Spleen (tissue), 11 donors: Measurements from ENCODE around the gene KAT6B. TPM values are rescaled to one million over a fixed set of nuclear protein-coding genes. Genes with fewer than 3 reads are reported as not detected.

Experiments used
- DNase-seq: peaks from one replicate; pipeline ENCODE4 v3.0.0-alpha.2; 2020
- H3K27ac ChIP-seq, 8 donors: fragments of 200-600 bp; sonication (generic) in 7 of 8; 1 replicate in 4 of 8; 2 replicates in 4 of 8; pipeline versions ENCODE4 v1.5.0 to v1.8.0; 2016 to 2021; ENCODE audit warnings: inconsistent platforms in 4 of 8, mild to moderate bottlenecking in 4 of 8, moderate library complexity in 1 of 8
- H3K27me3 ChIP-seq, 7 donors: fragments of 200-600 bp; sonication (generic) in 6 of 7; replicated peaks in 1 of 7; 1 replicate in 4 of 7; 2 replicates in 3 of 7; pipeline versions ENCODE4 v1.5.0 to v1.8.0; 2016 to 2021; ENCODE audit warnings: inconsistent platforms in 3 of 7, mild to moderate bottlenecking in 1 of 7
- H3K36me3 ChIP-seq, 6 donors: fragments of 200-600 bp; sonication (generic) in 5 of 6; 1 replicate in 4 of 6; 2 replicates in 2 of 6; pipeline versions ENCODE4 v1.5.0 to v1.8.0; 2016 to 2021; ENCODE audit warnings: inconsistent platforms in 2 of 6
- H3K4me1 ChIP-seq, 6 donors: fragments of 200-600 bp; sonication (generic) in 5 of 6; 1 replicate in 3 of 6; 2 replicates in 3 of 6; pipeline versions ENCODE4 v1.5.0 to v1.8.0; 2016 to 2021; ENCODE audit warnings: inconsistent platforms in 3 of 6
- H3K4me3 ChIP-seq, 8 donors: fragments of 200-600 bp; sonication (generic) in 7 of 8; 1 replicate in 4 of 8; 2 replicates in 4 of 8; pipeline versions ENCODE4 v1.5.0 to v1.8.0; 2016 to 2021; ENCODE audit warnings: inconsistent platforms in 4 of 8, mild to moderate bottlenecking in 4 of 8, moderate library complexity in 2 of 8
- H3K9me3 ChIP-seq, 8 donors: fragments of 200-600 bp; sonication (generic) in 7 of 8; 1 replicate in 4 of 8; 2 replicates in 4 of 8; pipeline versions ENCODE4 v1.5.0 to v1.8.0; 2016 to 2021; ENCODE audit warnings: inconsistent platforms in 4 of 8
- POLR2A ChIP-seq, 3 donors: fragments of 450-650 bp; IDR thresholded peaks; one replicate each; pipeline ENCODE4 v1.5.1; 2017; ENCODE audit warnings: antibody characterized with exemption in 3 of 3, mild to moderate bottlenecking in 1 of 3
- POLR2AphosphoS5 ChIP-seq, 3 donors: sonication (generic); formaldehyde crosslinking; IDR thresholded peaks; one replicate each; pipeline ENCODE4 v1.5.1; 2017; ENCODE audit warnings: antibody characterized with exemption in 3 of 3
- WGBS, 5 donors: extraction: QIAGEN DNeasy Blood & Tissue Kit in 3 of 5; methylation state at CpG; one replicate each; pipeline versions ENCODE4 v1.1.5 to v1.1.7; 2013 to 2018; 5-methylcytosine and 5-hydroxymethylcytosine counted together
- intact Hi-C: fragments of 100-400 bp; cut with DNase I; formaldehyde crosslinking; loops from one replicate; pipeline ENCODE4 v1.15.0; 2023; ENCODE audit warnings: low total_unique reads
- polyA plus RNA-seq, 3 donors: library from polyadenylated mRNA; stranded (reverse); fragments of 200-250 nt; gene quantifications; one replicate each; pipeline ENCODE4 v1.2.1, GENCODE V29; 2013
- total RNA-seq, 7 donors: library from RNA; depleted of rRNA in 3 of 7; stranded (reverse); fragments of >200 nt in 3 of 7; fragmentation: NEBNext Ultra II Directional in 4 of 7; extraction: Animal tissue kit (Norgen Biotek cat#: 25700) in 4 of 7; gene quantifications; one replicate each; pipeline versions ENCODE4 v1.1.0 to v1.2.1, GENCODE V29; 2016 to 2021
- TF ChIP-seq, protein P1 (sequence below), 11 experiments: fragments of 200-600 bp in 7 of 11; fragments of 450-650 bp in 4 of 11; sonication (generic) in 4 of 11; IDR thresholded peaks in 8 of 11; conservative IDR thresholded peaks in 3 of 11; 1 replicate in 7 of 11; 2 replicates in 4 of 11; pipeline versions ENCODE4 v1.4.0 to v1.8.0; 2016 to 2021; ENCODE audit warnings: antibody characterized with exemption in 11 of 11, inconsistent platforms in 4 of 11, mild to moderate bottlenecking in 1 of 11
- donor health status: healthy with polysubstance abuse.
- donor health status: DM: no; HTN: no; CAD: no; lungs with moderate emphysema.
- donor health status: DM: no; HTN: no; CAD: no.
- donor health status: Bipolar disorder and iron deficiency.
- donor health status: healthy.
- donor health status: DM: no; HTN: no; CAD: no.
- donor health status: DM: yes; HTN: yes; CAD: no.

Gene KAT6B
- total and polyA plus RNA-seq, 10 donors = 2.9 to 61.0 (median 46.0) TPM

DNA sequence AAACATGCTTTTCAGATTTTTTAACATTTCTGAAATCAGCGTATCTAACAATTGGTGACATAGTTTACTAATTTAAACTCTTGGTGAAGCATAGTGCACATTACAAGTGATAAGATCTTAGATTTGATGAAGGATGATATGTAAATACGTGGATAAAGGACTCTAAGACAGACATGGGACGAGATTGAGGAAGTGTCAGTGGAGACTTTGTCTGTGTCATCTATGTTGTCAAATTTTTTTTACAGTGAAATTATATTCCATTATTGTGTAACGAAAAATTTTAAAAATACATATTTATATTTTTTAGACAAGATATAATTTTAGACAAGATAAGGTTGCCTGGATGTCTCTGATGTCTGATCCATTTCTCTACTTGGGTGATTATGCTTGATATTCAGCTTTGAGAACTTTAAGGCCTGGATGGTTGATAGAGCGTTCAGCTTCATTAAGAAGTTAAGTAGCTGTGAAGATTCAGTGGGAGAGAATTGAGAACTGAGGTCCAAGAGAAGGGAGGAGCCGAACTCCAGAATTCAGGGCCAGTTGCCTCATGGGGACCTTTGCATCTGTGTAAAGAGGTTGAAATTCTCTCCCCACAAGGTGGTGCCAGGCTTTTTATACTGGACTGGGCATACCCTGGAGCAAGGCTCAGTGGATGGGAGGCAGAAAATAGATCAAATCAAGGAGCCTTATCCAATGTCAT lies 62.7 kb downstream of the KAT6B start:
- peaks cover 0 to 61% (median 8%) of the 10 kb centered on the region in 6 donors for H3K4me1 ChIP-seq

DNA sequence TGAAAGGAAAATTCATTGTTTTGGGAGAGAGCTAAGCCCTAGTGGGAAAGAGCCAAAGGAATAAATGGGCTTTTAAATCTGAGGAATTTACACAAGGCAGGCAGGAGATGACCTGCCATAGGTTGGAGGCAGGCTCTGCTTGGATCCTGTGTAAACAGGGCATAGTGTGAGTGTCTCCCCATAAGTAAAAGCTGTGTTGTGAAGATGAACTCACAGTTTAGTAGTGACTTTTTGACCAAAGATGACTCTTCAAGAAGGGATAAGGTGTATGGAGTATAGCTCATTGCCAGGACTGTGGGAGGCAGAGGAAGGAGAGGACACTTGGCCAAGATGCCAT lies 63.2 kb downstream of the KAT6B start:
- H3K4me3 ChIP-seq = no peak overlapping the region
- TF ChIP-seq, protein P1, sequence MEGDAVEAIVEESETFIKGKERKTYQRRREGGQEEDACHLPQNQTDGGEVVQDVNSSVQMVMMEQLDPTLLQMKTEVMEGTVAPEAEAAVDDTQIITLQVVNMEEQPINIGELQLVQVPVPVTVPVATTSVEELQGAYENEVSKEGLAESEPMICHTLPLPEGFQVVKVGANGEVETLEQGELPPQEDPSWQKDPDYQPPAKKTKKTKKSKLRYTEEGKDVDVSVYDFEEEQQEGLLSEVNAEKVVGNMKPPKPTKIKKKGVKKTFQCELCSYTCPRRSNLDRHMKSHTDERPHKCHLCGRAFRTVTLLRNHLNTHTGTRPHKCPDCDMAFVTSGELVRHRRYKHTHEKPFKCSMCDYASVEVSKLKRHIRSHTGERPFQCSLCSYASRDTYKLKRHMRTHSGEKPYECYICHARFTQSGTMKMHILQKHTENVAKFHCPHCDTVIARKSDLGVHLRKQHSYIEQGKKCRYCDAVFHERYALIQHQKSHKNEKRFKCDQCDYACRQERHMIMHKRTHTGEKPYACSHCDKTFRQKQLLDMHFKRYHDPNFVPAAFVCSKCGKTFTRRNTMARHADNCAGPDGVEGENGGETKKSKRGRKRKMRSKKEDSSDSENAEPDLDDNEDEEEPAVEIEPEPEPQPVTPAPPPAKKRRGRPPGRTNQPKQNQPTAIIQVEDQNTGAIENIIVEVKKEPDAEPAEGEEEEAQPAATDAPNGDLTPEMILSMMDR (IDR thresholded peaks at IDR 0.05 in 8 of 11, conservative IDR thresholded peaks at IDR 0.05 in 3 of 11) = no peak
- no peak for TF ChIP-seq POLR2AphosphoS5 (IDR thresholded peaks at IDR 0.05)
- TF ChIP-seq POLR2A (IDR thresholded peaks at IDR 0.05) = no peak
- H3K9me3 ChIP-seq = no peaks in the 10 kb centered on the region
- H3K4me1 ChIP-seq = peaks cover 0 to 61% (median 8%) of the 10 kb centered on the region in 6 donors
- no peaks in the 10 kb centered on the region for H3K27me3 ChIP-seq
- intact Hi-C loops = no loop called here
- H3K36me3 ChIP-seq = no peaks in the 10 kb centered on the region
- DNase-seq = no peak
- H3K27ac ChIP-seq = no peak overlapping the region

More for the DNA sequence above, 62.7 kb downstream of the KAT6B start:
- Histone ChIP-seq H3K27me3 (no peaks in the 10 kb centered on the region), H3K27ac (no peak overlapping the region), H3K4me3 (no peak overlapping the region), H3K9me3 (no peaks in the 10 kb centered on the region), H3K36me3 (no peaks in the 10 kb centered on the region)
- intact Hi-C loops = no loop called here
- TF ChIP-seq POLR2AphosphoS5 (IDR thresholded peaks at IDR 0.05) = no peak
- DNase-seq = no peak
- 66 to 79% (median 71%) methylated on average over 6 of the region's 6 CpGs for WGBS, 5 donors

DNA sequence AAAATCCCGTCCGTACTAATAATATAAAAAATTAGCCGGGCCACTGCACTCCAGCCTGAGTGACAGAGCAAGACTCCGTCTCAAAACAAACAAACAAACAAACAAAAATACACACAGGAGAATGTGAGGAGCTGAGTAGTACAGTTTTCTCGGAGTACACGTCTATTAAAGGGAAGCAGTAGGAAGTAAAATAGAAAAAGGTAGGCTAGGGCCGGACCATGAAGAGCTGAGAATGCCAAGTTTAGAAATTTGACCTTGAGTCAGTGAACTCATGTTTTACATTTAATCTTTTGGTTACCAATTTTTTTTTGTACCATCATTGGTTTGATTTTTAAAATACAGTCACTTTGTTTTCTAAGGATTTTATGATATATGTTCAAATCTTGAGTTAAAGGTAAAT lies 64.1 kb downstream of the KAT6B start:
- Histone ChIP-seq H3K36me3 (no peaks in the 10 kb centered on the region), H3K4me1 (peaks cover 0 to 63% (median 8%) of the 10 kb centered on the region in 6 donors), H3K27ac (no peak overlapping the region), H3K9me3 (no peaks in the 10 kb centered on the region), H3K27me3 (no peaks in the 10 kb centered on the region), H3K4me3 (no peak overlapping the region)
- WGBS, 5 donors = 81 to 90% (median 86%) methylated on average over 7 of the region's 7 CpGs
- TF ChIP-seq, protein P1 (IDR thresholded peaks at IDR 0.05 in 8 of 11, conservative IDR thresholded peaks at IDR 0.05 in 3 of 11) = no peak
- TF ChIP-seq POLR2AphosphoS5 (IDR thresholded peaks at IDR 0.05) (no peak), POLR2A (IDR thresholded peaks at IDR 0.05) (no peak)
- intact Hi-C loops = no loop called here
- DNase-seq = no peak

DNA sequence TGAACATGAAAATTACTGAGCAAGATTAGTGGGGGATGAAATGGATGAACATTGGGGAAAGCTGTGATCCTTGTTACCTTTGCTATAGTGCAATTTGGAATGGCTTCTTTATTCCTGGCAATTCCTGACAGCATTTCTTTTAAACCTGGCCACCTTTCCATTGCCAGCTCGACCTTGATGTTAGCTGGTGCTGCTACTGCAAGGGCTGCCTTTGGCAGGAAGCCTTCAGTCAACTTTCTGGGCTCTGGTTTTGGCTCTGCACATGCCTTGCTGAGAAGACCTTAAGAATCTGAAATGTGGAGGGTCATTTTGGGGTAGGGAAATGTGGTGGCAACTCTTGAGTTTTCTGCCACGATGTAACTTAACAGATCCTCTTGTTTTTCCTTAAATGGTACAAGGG lies 64.7 kb downstream of the KAT6B start:
- Histone ChIP-seq H3K4me1 (peaks cover 0 to 65% (median 11%) of the 10 kb centered on the region in 6 donors), H3K27me3 (no peaks in the 10 kb centered on the region), H3K4me3 (no peak overlapping the region), H3K9me3 (no peaks in the 10 kb centered on the region), H3K27ac (no peak overlapping the region), H3K36me3 (no peaks in the 10 kb centered on the region)
- WGBS, 5 donors = 54 to 71% (median 62%) methylated on average over 2 of the region's 2 CpGs
- intact Hi-C loops = no loop called here
- TF ChIP-seq, protein P1 (IDR thresholded peaks at IDR 0.05 in 8 of 11, conservative IDR thresholded peaks at IDR 0.05 in 3 of 11) = no peak
- TF ChIP-seq POLR2A (IDR thresholded peaks at IDR 0.05) (no peak), POLR2AphosphoS5 (IDR thresholded peaks at IDR 0.05) (no peak)
- no peak for DNase-seq
